Ascending aorta (tissue), 2 donors: Measurements from ENCODE around the gene C1orf174. TPM values are rescaled to one million over a fixed set of nuclear protein-coding genes. Genes with fewer than 3 reads are reported as not detected.

Source experiments
- DNase-seq, 2 donors: peaks; one replicate each; pipeline ENCODE4 v3.0.0-alpha.2; 2019; ENCODE audit warnings: low spot score in 2 of 2
- H3K27ac ChIP-seq, 2 donors: fragments of 200-600 bp; sonication (generic); one replicate each; pipeline ENCODE4 v1.5.1; 2016 to 2017; ENCODE audit warnings: mild to moderate bottlenecking in 1 of 2
- H3K27me3 ChIP-seq: fragments of 200-600 bp; sonication (generic); one replicate; pipeline ENCODE4 v1.5.1; 2017
- H3K36me3 ChIP-seq, 2 donors: fragments of 200-600 bp; sonication (generic); one replicate each; pipeline ENCODE4 v1.5.1; 2016
- H3K4me1 ChIP-seq, 2 donors: fragments of 200-600 bp; sonication (generic); one replicate each; pipeline ENCODE4 v1.5.1; 2016 to 2017; ENCODE audit warnings: mild to moderate bottlenecking in 1 of 2
- H3K4me3 ChIP-seq, 2 donors: fragments of 200-600 bp; sonication (generic); one replicate each; pipeline ENCODE4 v1.5.1; 2016 to 2017; ENCODE audit warnings: mild to moderate bottlenecking in 1 of 2
- H3K9me3 ChIP-seq, 2 donors: fragments of 200-600 bp; sonication (generic); one replicate each; pipeline ENCODE4 v1.5.1; 2016
- intact Hi-C: fragments of 100-400 bp; cut with DNase I; formaldehyde crosslinking; loops from one replicate; pipeline ENCODE4 v1.15.1; 2023
- total RNA-seq: library from RNA; depleted of rRNA; stranded (reverse); fragments of >200 nt; gene quantifications from one replicate; pipeline ENCODE4 v1.1.0, GENCODE V29; 2016
- TF ChIP-seq, protein P1 (sequence below), 3 experiments: fragments of 200-600 bp in 2 of 3; fragments of 450-650 bp in 1 of 3; sonication (generic) in 2 of 3; IDR thresholded peaks; one replicate each; pipeline ENCODE4 v1.5.1; 2016 to 2019; ENCODE audit warnings: antibody characterized with exemption in 3 of 3, mild to moderate bottlenecking in 1 of 3, moderate library complexity in 1 of 3

The C1orf174 gene
- total RNA-seq, 1 donor from 2014 or later = 14.9 TPM

GRCh38 chr1:3928586-3928985, 28.5 kb upstream of the C1orf174 start:
- Histone ChIP-seq H3K4me1 (no peaks in the 10 kb centered on the region), H3K9me3 (no peaks in the 10 kb centered on the region), H3K27me3 (no peaks in the 10 kb centered on the region), H3K4me3 (no peak overlapping the region), H3K27ac (no peak overlapping the region), H3K36me3 (no peaks in the 10 kb centered on the region)
- intact Hi-C loops = no loop called here
- TF ChIP-seq, protein P1, sequence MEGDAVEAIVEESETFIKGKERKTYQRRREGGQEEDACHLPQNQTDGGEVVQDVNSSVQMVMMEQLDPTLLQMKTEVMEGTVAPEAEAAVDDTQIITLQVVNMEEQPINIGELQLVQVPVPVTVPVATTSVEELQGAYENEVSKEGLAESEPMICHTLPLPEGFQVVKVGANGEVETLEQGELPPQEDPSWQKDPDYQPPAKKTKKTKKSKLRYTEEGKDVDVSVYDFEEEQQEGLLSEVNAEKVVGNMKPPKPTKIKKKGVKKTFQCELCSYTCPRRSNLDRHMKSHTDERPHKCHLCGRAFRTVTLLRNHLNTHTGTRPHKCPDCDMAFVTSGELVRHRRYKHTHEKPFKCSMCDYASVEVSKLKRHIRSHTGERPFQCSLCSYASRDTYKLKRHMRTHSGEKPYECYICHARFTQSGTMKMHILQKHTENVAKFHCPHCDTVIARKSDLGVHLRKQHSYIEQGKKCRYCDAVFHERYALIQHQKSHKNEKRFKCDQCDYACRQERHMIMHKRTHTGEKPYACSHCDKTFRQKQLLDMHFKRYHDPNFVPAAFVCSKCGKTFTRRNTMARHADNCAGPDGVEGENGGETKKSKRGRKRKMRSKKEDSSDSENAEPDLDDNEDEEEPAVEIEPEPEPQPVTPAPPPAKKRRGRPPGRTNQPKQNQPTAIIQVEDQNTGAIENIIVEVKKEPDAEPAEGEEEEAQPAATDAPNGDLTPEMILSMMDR (IDR thresholded peaks at IDR 0.05) = no peak
- DNase-seq = no peak

- DNase-seq = no peak
- no peaks in the 10 kb centered on the region for H3K4me1 ChIP-seq
- H3K9me3 ChIP-seq = no peaks in the 10 kb centered on the region
- intact Hi-C loops = no loop called here
- H3K36me3 ChIP-seq = no peaks in the 10 kb centered on the region
- H3K27me3 ChIP-seq = no peaks in the 10 kb centered on the region
- TF ChIP-seq, protein P1 (IDR thresholded peaks at IDR 0.05) = no peak
- H3K4me3 ChIP-seq = no peak overlapping the region
- no peak overlapping the region for H3K27ac ChIP-seq
Observed at GRCh38 chr1:3926956-3927355, 26.9 kb upstream of the C1orf174 start.

DNA sequence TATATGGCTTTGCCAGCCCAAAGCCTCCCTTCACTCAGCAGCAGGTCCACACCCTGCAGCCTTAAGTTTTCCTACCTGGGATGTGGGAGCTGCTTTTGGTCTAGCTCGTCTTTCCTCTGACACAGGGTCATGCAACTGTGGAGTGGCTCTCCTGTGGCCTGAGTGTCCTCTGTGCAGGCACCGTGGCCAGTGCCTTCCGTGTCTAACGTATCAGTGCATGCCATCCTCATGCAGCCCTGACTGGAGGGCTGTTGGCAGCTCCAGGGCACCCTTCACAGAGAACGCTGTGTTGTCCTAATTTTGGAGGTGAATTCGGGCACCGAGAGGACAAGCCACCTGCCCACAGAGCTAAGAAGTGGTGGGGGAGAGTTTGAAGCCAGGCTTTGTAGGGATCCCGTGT, 25.7 kb upstream of the C1orf174 start:
- TF ChIP-seq, protein P1 (IDR thresholded peaks at IDR 0.05) = no peak
- intact Hi-C loops = no loop called here
- Histone ChIP-seq H3K4me1 (no peaks in the 10 kb centered on the region), H3K36me3 (no peaks in the 10 kb centered on the region), H3K27ac (no peak overlapping the region), H3K9me3 (no peaks in the 10 kb centered on the region), H3K4me3 (no peak overlapping the region), H3K27me3 (no peaks in the 10 kb centered on the region)
- no peak for DNase-seq

DNA sequence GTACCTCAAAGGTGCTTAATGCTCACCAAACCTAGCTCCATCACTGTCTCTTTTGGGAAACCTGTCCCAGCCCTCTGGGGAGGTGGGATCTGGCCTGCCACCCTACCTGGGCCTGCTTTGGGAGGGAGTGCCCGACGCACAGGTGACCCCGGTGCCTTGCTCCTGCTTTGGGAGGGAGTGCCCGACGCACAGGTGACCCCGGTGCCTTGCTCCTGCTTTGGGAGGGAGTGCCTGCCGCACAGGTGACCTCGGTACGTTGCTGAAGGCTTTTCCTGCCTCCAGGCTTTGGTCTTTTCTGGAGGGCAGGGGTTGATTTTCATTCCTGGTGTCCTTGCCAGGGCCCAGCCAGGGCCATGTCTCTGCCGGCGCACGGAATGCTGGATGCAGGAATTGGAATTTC, 25.2 kb upstream of the C1orf174 start:
- H3K27ac ChIP-seq = no peak overlapping the region
- intact Hi-C loops = no loop called here
- H3K27me3 ChIP-seq = no peaks in the 10 kb centered on the region

DNA sequence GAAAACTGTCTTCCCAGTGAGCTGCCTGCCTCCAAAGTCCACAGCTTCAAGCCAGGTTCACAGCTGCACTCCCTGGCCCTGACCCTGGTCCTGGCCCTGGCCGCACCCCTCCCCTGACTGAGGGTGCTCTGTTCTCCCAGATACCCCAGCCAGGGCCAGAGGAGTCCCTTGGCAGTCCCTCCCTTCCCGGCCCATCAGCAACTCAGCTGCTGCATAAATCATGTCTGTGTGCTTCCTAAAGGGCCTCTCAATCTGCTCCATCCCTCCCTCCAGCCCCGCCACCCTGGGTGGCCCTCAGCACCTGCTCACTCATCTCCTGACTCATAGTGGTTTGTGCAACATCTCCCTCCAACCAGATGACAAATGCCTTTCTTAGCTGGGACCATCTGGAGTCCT, 24.8 kb upstream of the C1orf174 start:
- Histone ChIP-seq H3K27me3 (no peaks in the 10 kb centered on the region), H3K9me3 (no peaks in the 10 kb centered on the region), H3K36me3 (no peaks in the 10 kb centered on the region), H3K27ac (no peak overlapping the region), H3K4me3 (no peak overlapping the region), H3K4me1 (no peaks in the 10 kb centered on the region)
- intact Hi-C loops = no loop called here
- TF ChIP-seq, protein P1 (IDR thresholded peaks at IDR 0.05) = no peak
- DNase-seq = no peak

More for the DNA sequence above, 25.2 kb upstream of the C1orf174 start:
- Histone ChIP-seq H3K36me3 (no peaks in the 10 kb centered on the region), H3K4me1 (no peaks in the 10 kb centered on the region), H3K4me3 (no peak overlapping the region), H3K9me3 (no peaks in the 10 kb centered on the region)
- TF ChIP-seq, protein P1 (IDR thresholded peaks at IDR 0.05) = no peak
- DNase-seq = no peak

GRCh38 chr1:3924186-3924824, 24.2 kb upstream of the C1orf174 start:
- H3K9me3 ChIP-seq = no peaks in the 10 kb centered on the region
- no peaks in the 10 kb centered on the region for H3K27me3 ChIP-seq
- no peaks in the 10 kb centered on the region for H3K4me1 ChIP-seq
- intact Hi-C loops = no loop called here
- no peak overlapping the region for H3K4me3 ChIP-seq
- DNase-seq = no peak
- H3K27ac ChIP-seq = no peak overlapping the region
- no peaks in the 10 kb centered on the region for H3K36me3 ChIP-seq
- TF ChIP-seq, protein P1 (IDR thresholded peaks at IDR 0.05) = no peak
